HG03108 (cell line): ENCODE results near the gene MALAT1.
"Not testable (repeated sequence)": the region's sequence is repeated elsewhere in the genome, so short reads cannot be mapped to it uniquely, and the experiment has no call there.

Experiments
- ATAC-seq: cut with Tn5 transposase; IDR thresholded peaks from one replicate; pipeline ENCODE4 v1.9.1; 2021; ENCODE audit warnings: moderate library complexity; ENCODE audit not compliant: unreplicated experiment

MALAT1 gene

GRCh38 chr11:65497141-65498041, 1.5 kb upstream of the MALAT1 start:
- peak; percentile 54 for ATAC-seq

GRCh38 chr11:65498042-65498726, 661 bp upstream of the MALAT1 start:
- no peak for ATAC-seq

GRCh38 chr11:65498727-65498976, 193 bp upstream of the MALAT1 start:
- ATAC-seq = no peak

GRCh38 chr11:65499713-65500386, 1.0 kb downstream of the MALAT1 start:
- ATAC-seq = no peak

- ATAC-seq = no peak
Measured at GRCh38 chr11:65500387-65501185, 1.7 kb downstream of the MALAT1 start.

GRCh38 chr11:65501186-65501471, 2.3 kb downstream of the MALAT1 start:
- ATAC-seq = no peak

GRCh38 chr11:65501472-65502273, 2.8 kb downstream of the MALAT1 start:
- no peak for ATAC-seq

GRCh38 chr11:65502274-65502554, 3.4 kb downstream of the MALAT1 start:
- no peak for ATAC-seq

GRCh38 chr11:65502555-65503367, 3.9 kb downstream of the MALAT1 start:
- no peak for ATAC-seq

- ATAC-seq = no peak
Measured at GRCh38 chr11:65503368-65503948, 4.6 kb downstream of the MALAT1 start.

- no peak for ATAC-seq
Measured at GRCh38 chr11:65503949-65504673, 5.3 kb downstream of the MALAT1 start.

GRCh38 chr11:65504674-65505465, 6.0 kb downstream of the MALAT1 start:
- ATAC-seq = no peak

- no peak for ATAC-seq
Measured at GRCh38 chr11:65505466-65506289, 6.8 kb downstream of the MALAT1 start.

- peak; percentile 4 for ATAC-seq
Measured at GRCh38 chr11:65506290-65506771, 7.5 kb downstream of the MALAT1 start.

GRCh38 chr11:65506772-65507505, 8.1 kb downstream of the MALAT1 start:
- ATAC-seq = peak; percentile 17

- not testable (repeated sequence) for ATAC-seq
Measured at GRCh38 chr11:65512311-65512710, 13.5 kb downstream of the MALAT1 start.
